ENCODE measurements around the gene BRINP1.
"Not testable (repeated sequence)": the region's sequence is repeated elsewhere in the genome, so short reads cannot be mapped to it uniquely, and the experiment has no call there.

BRINP1 gene

DNA sequence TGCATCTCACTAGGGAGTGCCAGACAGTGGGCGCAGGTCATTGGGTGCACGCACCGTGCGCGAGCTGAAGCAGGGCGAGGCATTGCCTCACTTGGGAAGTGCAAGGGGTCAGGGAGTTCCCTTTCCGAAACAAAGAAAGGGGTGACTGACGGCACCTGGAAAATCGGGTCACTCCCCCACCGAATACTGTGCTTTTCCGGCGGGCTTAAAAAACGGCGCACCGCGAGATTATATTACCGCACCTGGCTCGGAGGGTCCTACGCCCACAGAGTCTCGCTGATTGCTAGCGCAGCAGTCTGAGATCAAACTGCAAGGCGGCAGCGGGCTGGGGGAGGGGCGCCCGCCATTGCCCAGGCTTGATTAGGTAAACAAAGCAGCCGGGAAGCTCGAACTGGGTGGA is 200.0 kb downstream of the BRINP1 start:
- not testable (repeated sequence) for DNase-seq; H3K79me2 ChIP-seq (ENCODE audit: control insufficient read depth, insufficient read depth, low read length, poor library complexity)
- peak overlapping the region; percentile 60 for H2BK120ac ChIP-seq (ENCODE audit: insufficient read depth, low read length, poor library complexity)

DNA sequence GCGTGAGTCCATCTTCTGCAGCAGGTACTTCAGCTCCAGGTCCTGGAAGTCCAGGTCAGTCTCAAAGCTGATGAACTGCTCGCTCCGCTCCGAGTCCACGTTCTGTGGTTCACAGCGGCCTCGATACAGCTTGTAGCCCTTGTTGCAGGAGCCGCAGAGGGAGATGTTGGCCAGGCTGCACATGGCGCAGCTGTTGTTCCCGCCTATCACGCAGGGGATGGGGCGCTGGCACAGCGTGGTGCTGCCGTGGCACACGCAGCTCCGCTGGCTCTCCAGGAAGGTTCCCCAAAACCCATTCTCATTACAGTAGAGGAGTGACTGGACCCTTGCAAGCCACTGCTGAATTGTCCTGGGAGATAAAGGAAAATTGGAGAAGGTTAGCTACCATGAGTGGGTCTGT is 201.4 kb downstream of the BRINP1 start:
- H2BK120ac ChIP-seq (ENCODE audit: insufficient read depth, low read length, poor library complexity), result no peak overlapping the region
- H4K91ac ChIP-seq (ENCODE audit: low read depth, low read length), result no peak overlapping the region
- H3K79me1 ChIP-seq (ENCODE audit: low read length), result peaks cover 3% of the 10 kb centered on the region
- H2BK12ac ChIP-seq (ENCODE audit: low read length), result no peak overlapping the region
- no peak overlapping the region for H3K18ac ChIP-seq (ENCODE audit: low read length)
- H4K12ac ChIP-seq (ENCODE audit: low read depth, low read length), result no peak overlapping the region
- DNase-seq, result no peak
- H2AK5ac ChIP-seq (ENCODE audit: low read length), result no peak overlapping the region
- no peaks in the 10 kb centered on the region for H3K36me3 ChIP-seq (ENCODE audit: control insufficient read depth in 1 of 2, insufficient read depth in 2 of 2, low read length in 2 of 2)
- no peak overlapping the region for H4K8ac ChIP-seq (ENCODE audit: low read depth, low read length)
- H3K4me2 ChIP-seq (ENCODE audit: low read length), result no peak overlapping the region
- H2BK5ac ChIP-seq (ENCODE audit: low read depth, low read length, poor library complexity), result no peak overlapping the region
- H3K79me2 ChIP-seq (ENCODE audit: control insufficient read depth, insufficient read depth, low read length, poor library complexity), result no peaks in the 10 kb centered on the region
- H2AFZ ChIP-seq (ENCODE audit: insufficient read depth, low read length, poor library complexity), result peak overlapping the region; percentile 13
- WGBS (ENCODE audit: extremely low coverage, insufficient coverage, insufficient read length), result no CpG with 5 or more reads among the region's 16 CpGs
- H3K14ac ChIP-seq (ENCODE audit: low read length), result no peak overlapping the region
- H3K9ac ChIP-seq (ENCODE audit: low read length), result no peak overlapping the region
- no peak overlapping the region for H3K4ac ChIP-seq (ENCODE audit: low read depth, low read length)
- no peak overlapping the region for H3K27ac ChIP-seq (ENCODE audit: low read depth, low read length)
- H3K9me3 ChIP-seq (ENCODE audit: insufficient read depth, low read depth, low read length), result no peaks in the 10 kb centered on the region
- no peak overlapping the region for H3K4me3 ChIP-seq (ENCODE audit: low read depth, low read length)
- H3K27me3 ChIP-seq (ENCODE audit: insufficient read depth, low read length), result no peaks in the 10 kb centered on the region
- no peak overlapping the region for H3K23ac ChIP-seq (ENCODE audit: low read length)
- H3K4me1 ChIP-seq (ENCODE audit: control insufficient read depth in 1 of 2, insufficient read depth in 2 of 2, low read length in 2 of 2), result no peaks in the 10 kb centered on the region

More for the DNA sequence above, 200.0 kb downstream of the BRINP1 start:
- Histone ChIP-seq H3K4me2 (ENCODE audit: low read length) (peak overlapping the region; percentile 74), H3K4me3 (ENCODE audit: low read depth, low read length) (peak overlapping the region; percentile 78), H2AFZ (ENCODE audit: insufficient read depth, low read length, poor library complexity) (peak overlapping the region; percentile 97), H4K8ac (ENCODE audit: low read depth, low read length) (peak overlapping the region; percentile 94), H4K91ac (ENCODE audit: low read depth, low read length) (peak overlapping the region; percentile 80), H3K14ac (ENCODE audit: low read length) (peak overlapping the region; percentile 79), H3K18ac (ENCODE audit: low read length) (peak overlapping the region; percentile 75), H3K4ac (ENCODE audit: low read depth, low read length) (peak overlapping the region; percentile 69), H4K12ac (ENCODE audit: low read depth, low read length) (peak overlapping the region; percentile 90)
- H2BK5ac ChIP-seq (ENCODE audit: low read depth, low read length, poor library complexity); H3K4me1 ChIP-seq (ENCODE audit: control insufficient read depth in 1 of 2, insufficient read depth in 2 of 2, low read length in 2 of 2); H3K79me1 ChIP-seq (ENCODE audit: low read length); H2AK5ac ChIP-seq (ENCODE audit: low read length); H3K9ac ChIP-seq (ENCODE audit: low read length); H3K27ac ChIP-seq (ENCODE audit: low read depth, low read length); H3K36me3 ChIP-seq (ENCODE audit: control insufficient read depth in 1 of 2, insufficient read depth in 2 of 2, low read length in 2 of 2); H3K27me3 ChIP-seq (ENCODE audit: insufficient read depth, low read length); H2BK12ac ChIP-seq (ENCODE audit: low read length); H3K23ac ChIP-seq (ENCODE audit: low read length); H3K9me3 ChIP-seq (ENCODE audit: insufficient read depth, low read depth, low read length): not testable (repeated sequence)
- no CpG with 5 or more reads among the region's 27 CpGs for WGBS (ENCODE audit: extremely low coverage, insufficient coverage, insufficient read length)

DNA sequence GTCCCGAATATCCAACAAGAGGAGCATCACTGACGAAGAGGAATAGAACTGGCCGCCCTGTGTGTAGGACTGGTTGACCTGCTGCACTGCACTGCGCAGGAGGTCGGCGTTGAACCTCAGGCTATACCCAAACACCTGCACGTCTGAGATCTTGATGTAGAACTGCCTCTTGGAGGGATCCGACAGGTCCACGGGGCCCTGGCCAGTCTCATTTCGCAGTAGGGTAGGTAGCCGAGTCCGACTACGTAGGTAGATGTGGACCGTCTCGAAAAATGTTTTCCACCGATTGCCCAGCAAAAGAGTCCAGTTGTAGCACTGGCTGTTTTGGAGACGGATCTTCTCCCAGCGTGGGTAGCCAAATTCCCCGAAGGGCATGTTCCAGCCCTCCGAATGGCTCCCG is 202.0 kb downstream of the BRINP1 start:
- Histone ChIP-seq H3K27me3 (ENCODE audit: insufficient read depth, low read length) (no peaks in the 10 kb centered on the region), H3K14ac (ENCODE audit: low read length) (no peak overlapping the region)

DNA sequence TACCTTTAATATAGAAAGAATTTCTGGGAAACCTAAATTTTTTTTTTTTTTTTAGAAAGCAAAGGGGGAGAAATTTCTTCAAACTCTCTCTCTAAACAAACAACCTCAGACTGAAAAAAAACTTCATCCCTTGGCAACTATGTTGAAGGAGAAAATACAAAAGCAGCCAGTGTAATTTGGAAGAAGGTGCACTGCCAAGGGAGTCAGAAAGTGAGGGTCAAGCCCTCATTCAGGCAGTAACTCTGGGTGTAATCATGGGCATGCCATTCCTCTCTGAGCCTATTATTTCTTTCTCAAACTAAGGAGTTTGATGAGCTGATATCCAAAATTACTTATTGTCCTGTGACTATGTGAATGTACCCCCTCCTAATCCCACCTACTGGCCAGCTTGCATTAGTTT is 203.1 kb downstream of the BRINP1 start:
- Histone ChIP-seq H3K27ac (ENCODE audit: low read depth, low read length) (no peak overlapping the region), H2BK12ac (ENCODE audit: low read length) (no peak overlapping the region), H4K12ac (ENCODE audit: low read depth, low read length) (no peak overlapping the region), H3K18ac (ENCODE audit: low read length) (no peak overlapping the region), H4K91ac (ENCODE audit: low read depth, low read length) (no peak overlapping the region), H3K36me3 (ENCODE audit: control insufficient read depth in 1 of 2, insufficient read depth in 2 of 2, low read length in 2 of 2) (no peaks in the 10 kb centered on the region), H3K9ac (ENCODE audit: low read length) (no peak overlapping the region), H4K8ac (ENCODE audit: low read depth, low read length) (no peak overlapping the region), H3K9me3 (ENCODE audit: insufficient read depth, low read depth, low read length) (no peaks in the 10 kb centered on the region), H3K79me1 (ENCODE audit: low read length) (peaks cover 3% of the 10 kb centered on the region), H2AK5ac (ENCODE audit: low read length) (no peak overlapping the region), H3K27me3 (ENCODE audit: insufficient read depth, low read length) (no peaks in the 10 kb centered on the region), H3K14ac (ENCODE audit: low read length) (no peak overlapping the region), H2AFZ (ENCODE audit: insufficient read depth, low read length, poor library complexity) (no peak overlapping the region), H2BK120ac (ENCODE audit: insufficient read depth, low read length, poor library complexity) (no peak overlapping the region), H3K79me2 (ENCODE audit: control insufficient read depth, insufficient read depth, low read length, poor library complexity) (no peaks in the 10 kb centered on the region), H3K4me3 (ENCODE audit: low read depth, low read length) (no peak overlapping the region), H3K4ac (ENCODE audit: low read depth, low read length) (no peak overlapping the region), H3K4me1 (ENCODE audit: control insufficient read depth in 1 of 2, insufficient read depth in 2 of 2, low read length in 2 of 2) (no peaks in the 10 kb centered on the region), H3K23ac (ENCODE audit: low read length) (no peak overlapping the region), H2BK5ac (ENCODE audit: low read depth, low read length, poor library complexity) (no peak overlapping the region), H3K4me2 (ENCODE audit: low read length) (no peak overlapping the region)
- DNase-seq, result no peak

More for the DNA sequence above, 202.0 kb downstream of the BRINP1 start:
- DNase-seq, result no peak
- Histone ChIP-seq H4K91ac (ENCODE audit: low read depth, low read length) (no peak overlapping the region), H3K4me3 (ENCODE audit: low read depth, low read length) (no peak overlapping the region), H4K12ac (ENCODE audit: low read depth, low read length) (no peak overlapping the region), H3K9ac (ENCODE audit: low read length) (no peak overlapping the region), H2AK5ac (ENCODE audit: low read length) (no peak overlapping the region), H3K4me2 (ENCODE audit: low read length) (no peak overlapping the region), H3K4ac (ENCODE audit: low read depth, low read length) (no peak overlapping the region), H3K9me3 (ENCODE audit: insufficient read depth, low read depth, low read length) (no peaks in the 10 kb centered on the region), H2BK120ac (ENCODE audit: insufficient read depth, low read length, poor library complexity) (no peak overlapping the region), H2BK5ac (ENCODE audit: low read depth, low read length, poor library complexity) (no peak overlapping the region), H4K8ac (ENCODE audit: low read depth, low read length) (no peak overlapping the region), H2BK12ac (ENCODE audit: low read length) (no peak overlapping the region), H3K4me1 (ENCODE audit: control insufficient read depth in 1 of 2, insufficient read depth in 2 of 2, low read length in 2 of 2) (no peaks in the 10 kb centered on the region), H3K36me3 (ENCODE audit: control insufficient read depth in 1 of 2, insufficient read depth in 2 of 2, low read length in 2 of 2) (no peaks in the 10 kb centered on the region), H3K79me1 (ENCODE audit: low read length) (peaks cover 3% of the 10 kb centered on the region), H3K18ac (ENCODE audit: low read length) (no peak overlapping the region), H2AFZ (ENCODE audit: insufficient read depth, low read length, poor library complexity) (no peak overlapping the region), H3K23ac (ENCODE audit: low read length) (no peak overlapping the region), H3K79me2 (ENCODE audit: control insufficient read depth, insufficient read depth, low read length, poor library complexity) (no peaks in the 10 kb centered on the region), H3K27ac (ENCODE audit: low read depth, low read length) (no peak overlapping the region)
- WGBS (ENCODE audit: extremely low coverage, insufficient coverage, insufficient read length), result no CpG with 5 or more reads among the region's 21 CpGs
